Measurements from ENCODE around the gene FAM161B. TPM values are rescaled to one million over a fixed set of nuclear protein-coding genes. Genes with fewer than 3 reads are reported as not detected.

FAM161B gene
- total and polyA plus RNA-seq, 7 donors, result 2.5 to 5.3 (median 4.3) TPM

- Histone ChIP-seq H3K4me3 (peak overlapping the region; percentile 71 to 77 (median 74)), H3K36me3 (peaks cover 0 to 5% (median 0%) of the 10 kb centered on the region in 4 donors), H3K27ac (peak overlapping the region; percentile 91 to 96 (median 94)), H3K9me3 (no peaks in the 10 kb centered on the region), H3K4me1 (peaks cover 0 to 33% (median 25%) of the 10 kb centered on the region in 4 donors), H3K27me3 (no peaks in the 10 kb centered on the region)
- TF ChIP-seq POLR2A (IDR thresholded peaks at IDR 0.05) (no peak), POLR2AphosphoS5 (IDR thresholded peaks at IDR 0.05) (no peak), CTCF (IDR thresholded peaks at IDR 0.05) (no peak), EP300 (IDR thresholded peaks at IDR 0.05) (no peak)
- no peak for DNase-seq
- intact Hi-C loops (cut with DNase I), result loop anchor here (5.0 to 10.0 kb wide), 3 partner anchors 65 to 175 kb away; partner anchors contain the start of genes BBOF1, COQ6, ENTPD5 and FAM161B
- 0 to 2% methylated on average over 7 of the region's 7 CpGs for WGBS, 2 donors
Observed at GRCh38 chr14:73887318-73887616, 62.6 kb downstream of the FAM161B start.

GRCh38 chr14:73886449-73887317, 63.2 kb downstream of the FAM161B start, which contains the start of gene ZNF410:
ZNF410 (plus strand) TSS chr14:73886859; CDS start chr14:73892176, 5,317 bp downstream.
- peak within 1 kb of the TSS; percentile 91 to 96 (median 94) for H3K27ac ChIP-seq
- WGBS, 2 donors, result 0% methylated on average over 65 of the region's 65 CpGs
- TF ChIP-seq CTCF (IDR thresholded peaks at IDR 0.05) (no peak), POLR2A (IDR thresholded peaks at IDR 0.05) (peak; percentile 48 to 55), POLR2AphosphoS5 (IDR thresholded peaks at IDR 0.05) (peak; percentile 76 to 91 (median 82)), EP300 (IDR thresholded peaks at IDR 0.05) (peak in 2 of 4 donors; percentile 18 to 76)
- H3K9me3 ChIP-seq, result no peaks in the 10 kb centered on the region
- no peaks in the 10 kb centered on the region for H3K27me3 ChIP-seq
- H3K4me3 ChIP-seq, result peak within 1 kb of the TSS; percentile 71 to 77 (median 74)
- peaks cover 0 to 33% (median 25%) of the 10 kb centered on the region in 4 donors for H3K4me1 ChIP-seq
- peaks cover 0 to 5% (median 0%) of the 10 kb centered on the region in 4 donors for H3K36me3 ChIP-seq
- peak; percentile 98 for DNase-seq
- intact Hi-C loops (cut with DNase I), result loop anchor here (1.0 to 10.0 kb wide), 4 partner anchors 35 to 174 kb away; partner anchors contain the start of genes BBOF1, COQ6, ENTPD5 and FAM161B

- intact Hi-C loops (cut with DNase I), result loop anchor here (5.0 to 10.0 kb wide), 3 partner anchors 68 to 172 kb away; partner anchors contain the start of genes BBOF1, COQ6, ENTPD5 and FAM161B
- TF ChIP-seq CTCF (IDR thresholded peaks at IDR 0.05) (no peak), POLR2A (IDR thresholded peaks at IDR 0.05) (no peak), POLR2AphosphoS5 (IDR thresholded peaks at IDR 0.05) (no peak), EP300 (IDR thresholded peaks at IDR 0.05) (no peak)
- Histone ChIP-seq H3K27me3 (no peaks in the 10 kb centered on the region), H3K4me1 (peaks cover 0 to 33% (median 25%) of the 10 kb centered on the region in 4 donors), H3K9me3 (no peaks in the 10 kb centered on the region), H3K4me3 (no peak overlapping the region), H3K36me3 (peaks cover 0 to 22% (median 0%) of the 10 kb centered on the region in 4 donors), H3K27ac (peak overlapping the region in 2 of 4 donors; percentile 94 to 96)
- whole genome bisulfite sequencing, 2 donors, result 67 to 80% methylated on average over 8 of the region's 8 CpGs
- no peak for DNase-seq
Observed at GRCh38 chr14:73884438-73885190, 65.3 kb downstream of the FAM161B start.

Small RNA genes within 50 kb of the gene (small RNA-seq; reads per million reads assigned to genes)
- gene RF00019, result 0 reads per million in 3 donors

Other genes with a start within 250 kb of the FAM161B start
- 10 to 100 TPM; 33.5 to 63.1 (median 37.3) TPM for gene PNMA1, start 235.7 kb downstream of the FAM161B start, total RNA-seq
- 10 to 100 TPM; 11.4 to 20.4 (median 16.9) TPM for gene PNMA1, start 235.7 kb downstream of the FAM161B start, polyA plus RNA-seq
- gene PTGR2, start 98.3 kb downstream of the FAM161B start, total RNA-seq, result 10 to 100 TPM in 1 of 4 donors, 1 to 10 TPM in 3; 5.0 to 11.4 (median 6.3) TPM
- gene PTGR2, start 98.3 kb downstream of the FAM161B start, polyA plus RNA-seq, result 1 to 10 TPM; 6.4 to 9.0 (median 6.6) TPM
- gene ZNF410, start 63.2 kb downstream of the FAM161B start, total RNA-seq, result 10 to 100 TPM; 45.1 to 67.8 (median 53.8) TPM
- gene ZNF410, start 63.2 kb downstream of the FAM161B start, polyA plus RNA-seq, result 10 to 100 TPM; 33.3 to 37.8 (median 35.4) TPM
- 10 to 100 TPM; 23.8 to 31.6 (median 30.6) TPM for gene COQ6, start 208 bp upstream of the FAM161B start, total RNA-seq
- 10 to 100 TPM; 12.6 to 21.0 (median 16.6) TPM for gene COQ6, start 208 bp upstream of the FAM161B start, polyA plus RNA-seq
- gene ENTPD5, start 69.2 kb upstream of the FAM161B start, total RNA-seq, result 10 to 100 TPM in 1 of 4 donors, 1 to 10 TPM in 3; 8.0 to 11.1 (median 8.7) TPM
- gene ENTPD5, start 69.2 kb upstream of the FAM161B start, polyA plus RNA-seq, result 10 to 100 TPM; 23.4 to 35.5 (median 33.8) TPM
- gene BBOF1, start 69.3 kb upstream of the FAM161B start, total RNA-seq, result 10 to 100 TPM in 2 of 4 donors, 1 to 10 TPM in 2; 8.9 to 13.6 (median 11.6) TPM
- gene BBOF1, start 69.3 kb upstream of the FAM161B start, polyA plus RNA-seq, result 1 to 10 TPM; 2.5 to 7.2 (median 6.6) TPM
- 10 to 100 TPM; 19.9 to 33.5 (median 30.6) TPM for gene ALDH6A1, start 134.4 kb upstream of the FAM161B start, total RNA-seq
- 10 to 100 TPM in 2 of 3 donors, 1 to 10 TPM in 1; 9.6 to 16.9 (median 10.9) TPM for gene ALDH6A1, start 134.4 kb upstream of the FAM161B start, polyA plus RNA-seq
- 10 to 100 TPM in 2 of 4 donors, 1 to 10 TPM in 2; 9.1 to 11.1 (median 10.3) TPM for gene LIN52, start 134.9 kb upstream of the FAM161B start, total RNA-seq
- gene LIN52, start 134.9 kb upstream of the FAM161B start, polyA plus RNA-seq, result 1 to 10 TPM; 3.7 to 6.0 (median 4.2) TPM